KG1 (cell line): ENCODE measurements around the gene OR8B4.
A peak's percentile ranks its signal among the peaks of the same experiment; 100 is the strongest.
"Not testable (repeated sequence)": the region's sequence is repeated elsewhere in the genome, so short reads cannot be mapped to it uniquely, and the experiment has no call there.

Experiments
- DNase-seq: peaks from one replicate; lab custom pipeline; 2025; lab: John Stamatoyannopoulos, UW

Gene OR8B4, protein sequence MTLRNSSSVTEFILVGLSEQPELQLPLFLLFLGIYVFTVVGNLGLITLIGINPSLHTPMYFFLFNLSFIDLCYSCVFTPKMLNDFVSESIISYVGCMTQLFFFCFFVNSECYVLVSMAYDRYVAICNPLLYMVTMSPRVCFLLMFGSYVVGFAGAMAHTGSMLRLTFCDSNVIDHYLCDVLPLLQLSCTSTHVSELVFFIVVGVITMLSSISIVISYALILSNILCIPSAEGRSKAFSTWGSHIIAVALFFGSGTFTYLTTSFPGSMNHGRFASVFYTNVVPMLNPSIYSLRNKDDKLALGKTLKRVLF

DNA sequence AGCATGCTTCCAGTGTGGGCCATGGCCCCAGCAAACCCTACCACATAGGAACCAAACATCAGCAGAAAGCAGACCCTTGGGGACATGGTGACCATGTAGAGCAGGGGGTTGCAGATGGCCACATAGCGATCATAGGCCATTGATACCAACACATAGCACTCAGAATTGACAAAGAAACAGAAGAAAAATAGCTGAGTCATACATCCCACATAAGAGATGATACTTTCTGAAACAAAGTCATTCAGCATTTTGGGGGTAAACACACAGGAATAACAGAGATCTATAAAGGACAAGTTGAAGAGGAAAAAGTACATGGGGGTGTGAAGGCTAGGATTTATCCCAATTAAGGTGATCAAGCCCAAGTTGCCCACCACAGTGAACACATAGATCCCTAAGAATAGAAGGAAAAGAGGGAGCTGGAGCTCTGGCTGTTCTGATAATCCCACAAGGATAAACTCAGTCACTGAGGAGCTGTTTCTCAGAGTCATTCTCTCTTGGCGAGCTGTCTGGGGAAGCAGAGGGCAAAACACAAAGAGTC is at the start of gene OR8B4:
OR8B4 (minus strand) TSS at position 488 of the 538 bp plus-strand sequence; CDS start at position 488, 0 bp downstream.
- no peak for DNase-seq

- DNase-seq: no peak
Observed at GRCh38 chr11:124474079-124474478, 49.4 kb upstream of the OR8B4 start.

DNA sequence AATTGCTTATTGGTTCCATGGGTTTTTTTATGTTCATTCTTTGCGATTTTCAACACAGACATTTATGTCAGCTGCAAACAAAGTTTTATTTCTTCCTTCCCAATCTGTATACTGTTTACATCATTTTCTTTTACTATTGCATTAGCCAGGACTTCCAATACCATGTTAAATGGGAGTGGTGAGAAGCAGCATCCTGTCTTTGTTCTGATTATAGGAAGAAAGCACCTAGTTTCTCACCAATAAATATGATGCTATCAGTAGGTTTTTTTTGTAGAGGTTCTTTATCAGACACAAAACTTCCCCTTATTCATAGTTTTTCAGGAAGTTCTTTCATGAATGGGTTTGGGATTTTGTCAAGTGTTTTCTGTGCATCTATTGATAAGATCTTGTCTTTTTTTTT is 48.8 kb upstream of the OR8B4 start:
- DNase-seq: no peak

- no peak for DNase-seq
Observed at GRCh38 chr11:124470561-124471227, 46.0 kb upstream of the OR8B4 start.

DNA sequence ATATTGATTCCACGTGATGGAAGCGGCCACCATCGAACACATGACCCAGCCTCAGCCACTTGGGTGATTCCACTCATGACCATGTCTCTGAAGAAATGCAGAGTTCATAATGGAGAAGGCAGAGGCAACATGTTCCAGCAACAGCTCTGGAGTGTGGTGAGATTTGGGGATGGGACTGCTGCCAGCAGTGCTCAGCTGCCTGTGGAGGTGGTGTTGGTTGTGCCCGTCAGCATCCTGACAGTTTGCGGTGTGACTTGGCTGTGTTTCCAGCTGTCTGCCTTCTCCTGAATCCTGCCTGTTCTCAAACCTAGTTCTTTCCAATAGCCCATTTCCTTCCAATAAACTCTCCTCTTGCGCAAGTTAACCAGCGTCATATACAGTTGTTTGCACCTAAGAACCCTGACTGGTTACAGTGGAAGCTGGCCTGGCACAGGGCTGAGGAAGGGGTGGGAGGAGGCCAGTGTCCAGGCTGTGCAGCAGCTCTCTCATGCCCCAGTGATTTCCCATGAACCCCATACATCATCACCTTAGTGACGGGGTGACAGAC is 42.8 kb upstream of the OR8B4 start:
- DNase-seq: no peak

- DNase-seq: no peak
Observed at GRCh38 chr11:124465368-124465767, 40.7 kb upstream of the OR8B4 start.

DNA sequence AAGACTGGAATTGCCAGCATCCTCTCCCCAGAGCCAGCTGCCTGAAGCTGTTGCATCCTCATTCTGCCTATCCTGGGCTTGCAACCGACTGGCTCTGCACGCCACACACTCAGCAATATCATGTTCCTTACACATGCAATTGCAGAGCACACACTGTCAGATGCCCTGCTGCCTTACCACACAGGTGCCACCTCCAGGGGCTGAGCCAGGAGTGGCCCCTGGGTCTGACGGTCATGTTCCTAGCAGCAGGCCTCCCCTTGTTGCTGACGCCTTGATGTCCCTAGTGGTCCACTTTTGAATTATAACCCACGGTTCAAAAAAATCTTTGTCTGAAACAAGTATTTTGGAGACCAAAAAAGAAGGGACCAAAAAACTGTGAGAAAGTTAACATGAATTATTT is 39.3 kb upstream of the OR8B4 start:
- DNase-seq: no peak

DNA sequence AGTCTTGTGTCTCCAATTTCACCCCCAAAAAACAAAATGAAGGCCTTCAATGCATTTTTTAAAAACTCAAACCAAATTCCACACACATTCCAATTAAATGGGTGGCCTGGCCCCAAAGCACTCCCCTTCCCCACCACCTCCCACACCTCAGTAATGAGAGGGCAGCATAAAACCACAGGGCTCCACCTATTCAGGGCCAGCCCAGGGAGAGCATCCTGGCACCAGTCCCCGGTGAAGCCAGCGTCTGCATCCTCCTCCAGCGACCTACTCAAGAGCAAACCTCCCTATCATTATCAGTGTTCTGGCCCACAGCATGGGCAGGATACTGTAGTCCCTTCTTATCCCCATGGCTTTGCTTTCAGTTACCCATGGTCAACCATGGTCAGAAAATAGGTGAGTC is 38.7 kb upstream of the OR8B4 start:
- no peak for DNase-seq

DNA sequence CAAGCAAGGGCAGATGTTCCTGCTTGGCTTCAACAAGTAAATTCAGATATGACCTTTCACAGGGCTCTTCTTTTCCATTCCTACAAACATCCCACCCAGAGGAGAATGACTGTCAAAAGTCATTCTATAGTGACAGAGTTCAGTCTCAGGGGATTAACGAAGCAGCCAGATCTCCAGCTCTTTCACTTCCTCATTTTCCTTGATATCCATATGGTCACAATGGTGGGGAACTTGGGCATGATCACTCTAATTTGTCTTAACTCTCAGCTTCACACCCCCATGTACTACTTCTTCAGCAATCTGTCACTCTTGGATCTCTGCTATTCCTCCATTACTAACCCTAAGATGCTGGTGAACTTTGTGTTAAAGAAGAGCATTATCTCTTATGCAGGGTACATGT is 35.8 kb upstream of the OR8B4 start:
- no peak for DNase-seq

DNA sequence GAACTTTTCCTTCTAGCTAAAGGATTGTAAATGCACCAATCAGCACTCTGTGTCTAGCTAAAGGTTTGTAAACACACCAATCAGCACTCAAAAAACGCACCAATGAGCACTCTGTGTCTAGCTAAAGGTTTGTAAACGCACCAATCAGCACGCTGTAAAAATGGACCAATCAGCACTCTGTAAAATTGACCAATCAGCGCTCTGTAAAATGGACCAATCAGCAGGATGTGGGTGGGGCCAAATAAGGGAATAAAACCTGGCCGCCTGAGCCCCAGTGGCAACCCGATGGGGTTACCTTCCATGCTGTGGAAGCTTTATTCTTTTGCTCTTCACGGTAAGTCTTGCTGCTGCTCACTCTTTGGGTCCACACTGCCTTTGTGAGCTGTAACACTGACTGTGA is 34.7 kb upstream of the OR8B4 start:
- not testable (repeated sequence) for DNase-seq

DNA sequence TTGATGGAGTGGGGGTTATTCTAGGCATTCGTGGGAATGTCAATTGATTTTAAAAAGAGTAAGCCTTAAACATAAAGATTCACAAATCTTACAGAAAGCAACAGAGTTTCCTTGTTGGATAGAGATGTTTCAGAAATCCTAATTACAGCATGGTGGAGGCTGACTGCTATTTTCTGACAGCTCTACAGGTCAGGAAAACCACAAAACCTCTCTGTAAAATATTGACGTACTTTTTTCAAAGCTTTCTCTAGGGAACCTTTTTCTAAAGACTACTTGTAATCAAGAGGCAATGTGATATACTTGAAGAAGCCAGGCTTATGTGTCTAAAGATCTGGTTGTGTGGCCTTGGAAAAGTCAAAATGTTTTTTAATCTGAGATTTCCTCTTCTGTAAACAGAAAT is 29.9 kb upstream of the OR8B4 start:
- peak; percentile 4 for DNase-seq

GRCh38 chr11:124446916-124447315 is 22.2 kb upstream of the OR8B4 start:
- DNase-seq: no peak

DNA sequence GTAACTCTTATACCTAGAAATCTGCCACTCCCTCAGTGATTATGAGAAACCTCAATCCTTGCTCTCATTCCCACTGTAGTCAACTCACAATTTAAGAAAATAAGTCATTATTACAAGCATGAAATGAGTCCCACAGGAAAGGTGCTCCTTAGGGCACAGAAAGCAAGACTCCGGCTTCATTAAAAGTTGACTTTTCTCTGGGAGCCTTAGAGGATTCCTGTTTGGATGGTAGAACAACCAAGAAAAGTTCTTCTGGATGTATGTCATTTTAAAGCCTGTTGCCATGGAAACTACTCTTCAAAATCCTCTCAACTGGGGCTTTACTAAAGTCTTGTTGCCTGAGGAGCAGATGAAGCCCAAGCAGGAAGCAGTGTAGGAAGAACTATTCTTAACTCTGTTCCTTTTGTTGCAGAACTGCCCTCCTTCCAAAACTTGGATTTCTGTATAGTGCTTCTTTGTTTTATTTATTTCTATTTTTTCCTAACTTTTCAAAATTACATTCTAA is 21.0 kb upstream of the OR8B4 start, which contains the start of gene OR8B8:
OR8B8 (minus strand) TSS at position 51 of the 505 bp plus-strand sequence. CDS start 4,611 bp downstream, outside the sequence.
- no peak for DNase-seq

GRCh38 chr11:124442847-124443246 is 18.2 kb upstream of the OR8B4 start:
- DNase-seq: no peak

- DNase-seq: no peak
Observed at GRCh38 chr11:124442442-124442841, 17.8 kb upstream of the OR8B4 start.

GRCh38 chr11:124441519-124441918 is 16.8 kb upstream of the OR8B4 start:
- DNase-seq: no peak

GRCh38 chr11:124441081-124441480 is 16.4 kb upstream of the OR8B4 start:
- no peak for DNase-seq

GRCh38 chr11:124440608-124441007 is 15.9 kb upstream of the OR8B4 start:
- DNase-seq: no peak

DNA sequence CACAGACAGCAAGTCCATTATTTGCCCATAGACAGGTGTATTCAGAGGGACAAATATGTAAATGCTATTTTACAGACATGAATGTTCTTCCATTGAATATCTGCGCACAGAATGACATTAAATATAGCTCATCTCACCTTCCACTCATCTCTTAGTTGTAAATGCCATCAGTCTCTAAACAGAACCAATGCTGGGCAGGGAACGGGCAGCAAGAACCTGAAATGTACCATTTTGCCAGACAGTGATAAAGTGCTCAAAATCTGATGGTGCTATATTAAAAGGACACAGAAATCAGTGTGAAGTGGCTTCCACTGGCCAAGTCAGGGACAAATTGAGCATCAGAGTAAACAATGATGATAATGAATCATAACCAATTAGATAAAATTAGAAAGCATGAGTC is 10.0 kb upstream of the OR8B4 start:
- no peak for DNase-seq

DNA sequence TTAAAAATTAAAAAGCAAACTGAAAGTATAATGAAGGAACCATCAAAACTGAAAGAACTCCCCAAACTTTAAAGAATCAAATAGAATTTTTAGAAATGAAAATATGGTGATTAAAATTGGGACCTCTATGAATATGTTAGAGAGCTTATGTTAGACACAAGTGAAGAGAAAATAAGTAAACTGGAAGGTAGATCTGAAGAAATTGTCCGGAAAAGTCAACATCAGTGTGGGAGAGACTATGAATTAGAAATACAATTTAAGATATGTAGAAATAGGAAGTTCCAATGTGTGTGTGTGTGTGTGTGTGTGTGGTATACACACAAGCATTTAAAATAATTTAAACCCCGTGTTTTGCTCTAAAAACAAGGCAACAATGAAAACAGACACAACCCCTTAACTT is 4.9 kb upstream of the OR8B4 start:
- no peak for DNase-seq

GRCh38 chr11:124421043-124421442 is 3.6 kb downstream of the OR8B4 start:
- DNase-seq: no peak

DNA sequence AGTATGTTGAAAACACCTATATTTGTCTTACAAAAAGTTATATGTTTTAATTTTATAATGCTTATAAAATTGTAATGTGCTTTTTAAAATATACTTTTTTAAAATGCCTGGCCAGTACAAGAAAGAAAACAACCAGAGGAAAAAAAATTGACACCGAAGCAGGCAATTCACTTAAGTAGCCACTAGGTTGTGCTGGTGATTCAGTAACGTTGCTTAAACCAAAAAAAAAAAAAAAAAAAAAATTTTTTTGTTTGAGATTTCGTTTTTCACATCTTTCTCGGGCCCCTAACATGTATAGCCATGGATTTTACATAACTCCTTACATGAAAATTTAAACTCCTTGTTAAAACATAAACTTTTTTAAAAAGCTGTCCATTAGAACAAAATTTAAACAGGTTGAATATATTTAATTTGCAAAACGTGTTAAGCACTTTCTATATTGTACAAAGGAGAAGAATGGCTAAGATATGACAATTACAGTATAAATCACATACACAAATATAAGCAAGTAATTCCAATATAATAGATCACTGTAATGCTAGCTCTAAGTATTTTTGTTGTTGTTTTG is 9.2 kb downstream of the OR8B4 start:
- DNase-seq: no peak

GRCh38 chr11:124409906-124410305 is 14.8 kb downstream of the OR8B4 start:
- no peak for DNase-seq
